ENCODE measurements around the gene HTRA3. TPM values are rescaled to one million over a fixed set of nuclear protein-coding genes. Genes with fewer than 3 reads are reported as not detected.

Gene HTRA3
- total RNA-seq, 2 experiments from 2014 or later, result not detected

DNA sequence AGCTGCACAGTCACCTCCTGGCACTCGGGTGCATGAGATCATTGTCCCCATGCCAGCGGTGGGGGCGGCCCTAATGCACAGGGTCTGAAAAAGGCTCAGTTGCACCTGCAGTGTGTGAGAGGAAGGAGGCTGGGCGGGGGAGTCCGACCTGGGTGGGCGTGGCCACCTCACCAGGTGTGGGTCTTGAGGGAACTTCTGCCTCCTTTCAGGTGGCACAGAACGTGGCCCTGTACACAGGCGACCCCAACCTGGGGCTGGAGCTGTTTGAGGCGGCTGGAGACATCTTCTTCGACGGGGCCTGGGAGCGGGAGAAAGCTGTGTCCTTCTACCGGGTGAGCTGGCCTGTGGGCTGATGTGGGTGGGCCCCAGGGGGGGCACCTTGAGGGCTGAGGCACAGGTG, 34.3 kb upstream of the HTRA3 start:
- Mint-ChIP-seq H3K27me3 (no peaks in the 10 kb centered on the region), H3K4me3 (no peak overlapping the region), H3K27ac (no peak overlapping the region), H3K4me1 (ENCODE audit: low read depth) (peaks cover 5% of the 10 kb centered on the region), H3K36me3 (ENCODE audit: low read depth) (peaks cover 17% of the 10 kb centered on the region), H3K9me3 (peaks cover 2% of the 10 kb centered on the region)
- ChIA-PET CTCF (no interaction called here), POLR2A (no interaction called here)
- Histone ChIP-seq H3K27ac (ENCODE audit: low read depth in 1 of 2, low read length in 2 of 2) (no peak overlapping the region), H3K4me3 (ENCODE audit: low read length) (no peak overlapping the region), H3K36me3 (ENCODE audit: insufficient read depth, low read length) (peaks cover 56% of the 10 kb centered on the region), H3K27me3 (ENCODE audit: control insufficient read depth in 1 of 2, insufficient read depth in 2 of 2, low read length in 2 of 2) (no peaks in the 10 kb centered on the region), H3K9me3 (ENCODE audit: control insufficient read depth in 1 of 2, insufficient read depth in 1 of 2, low read length in 2 of 2) (no peaks in the 10 kb centered on the region), H3K4me1 (ENCODE audit: insufficient read depth, low read length) (peaks cover 11% of the 10 kb centered on the region)
- intact Hi-C loops (cut with DNase I, micrococcal nuclease), result no loop called here
- ATAC-seq (ENCODE audit: poor library complexity), result no peak
- TF ChIP-seq, protein P1, sequence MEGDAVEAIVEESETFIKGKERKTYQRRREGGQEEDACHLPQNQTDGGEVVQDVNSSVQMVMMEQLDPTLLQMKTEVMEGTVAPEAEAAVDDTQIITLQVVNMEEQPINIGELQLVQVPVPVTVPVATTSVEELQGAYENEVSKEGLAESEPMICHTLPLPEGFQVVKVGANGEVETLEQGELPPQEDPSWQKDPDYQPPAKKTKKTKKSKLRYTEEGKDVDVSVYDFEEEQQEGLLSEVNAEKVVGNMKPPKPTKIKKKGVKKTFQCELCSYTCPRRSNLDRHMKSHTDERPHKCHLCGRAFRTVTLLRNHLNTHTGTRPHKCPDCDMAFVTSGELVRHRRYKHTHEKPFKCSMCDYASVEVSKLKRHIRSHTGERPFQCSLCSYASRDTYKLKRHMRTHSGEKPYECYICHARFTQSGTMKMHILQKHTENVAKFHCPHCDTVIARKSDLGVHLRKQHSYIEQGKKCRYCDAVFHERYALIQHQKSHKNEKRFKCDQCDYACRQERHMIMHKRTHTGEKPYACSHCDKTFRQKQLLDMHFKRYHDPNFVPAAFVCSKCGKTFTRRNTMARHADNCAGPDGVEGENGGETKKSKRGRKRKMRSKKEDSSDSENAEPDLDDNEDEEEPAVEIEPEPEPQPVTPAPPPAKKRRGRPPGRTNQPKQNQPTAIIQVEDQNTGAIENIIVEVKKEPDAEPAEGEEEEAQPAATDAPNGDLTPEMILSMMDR (IDR thresholded peaks at IDR 0.05), result no peak
- DNase-seq, result no peak

DNA sequence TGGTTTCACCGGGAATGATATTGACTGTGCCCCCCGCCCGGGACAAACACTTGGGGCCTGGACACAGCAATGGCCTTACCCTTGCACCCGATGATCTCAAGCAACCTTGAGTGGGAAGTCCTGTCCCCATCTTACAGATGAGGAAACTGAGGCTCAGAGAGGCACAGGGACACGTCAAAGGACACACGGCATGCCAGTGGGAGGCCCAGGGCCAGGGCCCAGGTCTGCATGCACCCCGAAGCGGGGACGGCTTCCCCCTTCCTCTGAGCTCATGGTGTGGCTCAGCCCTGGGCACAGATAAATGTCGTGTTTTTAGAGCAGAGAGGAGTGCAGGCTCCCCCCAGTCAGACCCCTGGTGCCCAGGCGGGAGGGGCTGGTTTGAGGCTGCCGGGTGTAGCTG, 33.9 kb upstream of the HTRA3 start:
- Histone ChIP-seq H3K9me3 (ENCODE audit: control insufficient read depth in 1 of 2, insufficient read depth in 1 of 2, low read length in 2 of 2) (no peaks in the 10 kb centered on the region), H3K4me3 (ENCODE audit: low read length) (no peak overlapping the region), H3K27me3 (ENCODE audit: control insufficient read depth in 1 of 2, insufficient read depth in 2 of 2, low read length in 2 of 2) (no peaks in the 10 kb centered on the region), H3K27ac (ENCODE audit: low read depth in 1 of 2, low read length in 2 of 2) (no peak overlapping the region), H3K36me3 (ENCODE audit: insufficient read depth, low read length) (peaks cover 56% of the 10 kb centered on the region), H3K4me1 (ENCODE audit: insufficient read depth, low read length) (peaks cover 11% of the 10 kb centered on the region)
- intact Hi-C loops (cut with DNase I, micrococcal nuclease), result no loop called here
- DNase-seq, result no peak
- Mint-ChIP-seq H3K27me3 (no peaks in the 10 kb centered on the region), H3K4me1 (ENCODE audit: low read depth) (peaks cover under 1% of the 10 kb centered on the region), H3K9me3 (peaks cover 2% of the 10 kb centered on the region), H3K4me3 (no peak overlapping the region), H3K36me3 (ENCODE audit: low read depth) (peaks cover 17% of the 10 kb centered on the region), H3K27ac (no peak overlapping the region)
- CTCF ChIA-PET, result no interaction called here
- no peak for ATAC-seq (ENCODE audit: poor library complexity)
- TF ChIP-seq, protein P1 (IDR thresholded peaks at IDR 0.05), result no peak
- POLR2A ChIA-PET, result no interaction called here

DNA sequence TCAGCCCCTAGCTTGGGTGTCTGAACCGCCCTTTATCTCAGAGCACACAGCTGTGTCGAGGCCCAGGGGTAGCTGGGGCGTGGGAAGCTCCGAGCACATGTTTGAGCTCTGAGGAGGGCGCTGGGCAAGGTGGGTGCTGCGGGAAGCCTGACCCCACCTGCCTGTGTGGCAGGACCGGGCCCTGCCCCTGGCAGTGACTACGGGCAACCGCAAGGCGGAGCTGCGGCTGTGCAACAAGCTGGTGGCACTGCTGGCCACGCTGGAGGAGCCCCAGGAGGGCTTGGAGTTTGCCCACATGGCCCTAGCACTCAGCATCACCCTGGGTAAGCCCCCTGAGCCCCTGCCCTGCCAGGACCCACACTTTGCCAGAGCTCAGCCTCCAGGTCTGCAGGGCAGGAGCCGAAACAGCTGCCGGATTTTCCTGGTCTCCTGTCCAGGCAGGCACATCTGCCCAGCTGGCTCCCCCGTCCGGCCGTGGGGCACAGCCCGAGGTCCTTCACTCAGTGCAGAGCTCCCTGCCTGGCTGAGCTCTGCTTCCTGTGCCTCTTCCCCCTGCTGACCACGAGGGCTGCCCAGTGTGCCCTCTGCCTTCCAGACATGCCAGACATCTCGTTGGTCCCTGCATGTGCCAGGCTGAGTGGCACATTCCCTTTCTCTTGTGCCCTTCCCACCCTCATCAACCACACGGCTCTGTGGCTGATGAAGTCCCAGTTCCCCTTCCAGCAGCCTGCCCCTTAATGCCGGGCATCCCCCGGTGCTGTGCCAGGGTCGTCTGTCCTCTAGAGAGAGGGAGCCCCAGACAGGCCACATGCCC, 33.2 kb upstream of the HTRA3 start:
- CTCF ChIA-PET, result no interaction called here
- Histone ChIP-seq H3K27me3 (ENCODE audit: control insufficient read depth in 1 of 2, insufficient read depth in 2 of 2, low read length in 2 of 2) (no peaks in the 10 kb centered on the region), H3K9me3 (ENCODE audit: control insufficient read depth in 1 of 2, insufficient read depth in 1 of 2, low read length in 2 of 2) (no peaks in the 10 kb centered on the region), H3K4me3 (ENCODE audit: low read length) (no peak overlapping the region), H3K27ac (ENCODE audit: low read depth in 1 of 2, low read length in 2 of 2) (no peak overlapping the region), H3K36me3 (ENCODE audit: insufficient read depth, low read length) (peaks cover 56% of the 10 kb centered on the region), H3K4me1 (ENCODE audit: insufficient read depth, low read length) (peaks cover 11% of the 10 kb centered on the region)
- H3K9me3 Mint-ChIP-seq, result peaks cover 2% of the 10 kb centered on the region
- H3K4me3 Mint-ChIP-seq, result no peak overlapping the region
- no peaks in the 10 kb centered on the region for H3K27me3 Mint-ChIP-seq
- TF ChIP-seq, protein P1 (IDR thresholded peaks at IDR 0.05), result no peak
- intact Hi-C loops (cut with DNase I, micrococcal nuclease), result no loop called here
- H3K27ac Mint-ChIP-seq, result no peak overlapping the region
- DNase-seq (no peak), ATAC-seq (ENCODE audit: poor library complexity) (no peak)
- peaks cover 17% of the 10 kb centered on the region for H3K36me3 Mint-ChIP-seq (ENCODE audit: low read depth)
- no peaks in the 10 kb centered on the region for H3K4me1 Mint-ChIP-seq (ENCODE audit: low read depth)
- POLR2A ChIA-PET, result no interaction called here
